Spleen (tissue), 11 donors: ENCODE data around the gene ADORA2B. TPM values are rescaled to one million over a fixed set of nuclear protein-coding genes. Genes with fewer than 3 reads are reported as not detected.
"Not testable (repeated sequence)": the region's sequence is repeated elsewhere in the genome, so short reads cannot be mapped to it uniquely, and the experiment has no call there.

Source experiments
- DNase-seq: peaks from one replicate; pipeline ENCODE4 v3.0.0-alpha.2; 2020
- H3K27ac ChIP-seq, 8 donors: fragments of 200-600 bp; sonication (generic) in 7 of 8; 1 replicate in 4 of 8; 2 replicates in 4 of 8; pipeline versions ENCODE4 v1.5.0 to v1.8.0; 2016 to 2021; ENCODE audit warnings: inconsistent platforms in 4 of 8, mild to moderate bottlenecking in 4 of 8, moderate library complexity in 1 of 8
- H3K27me3 ChIP-seq, 7 donors: fragments of 200-600 bp; sonication (generic) in 6 of 7; replicated peaks in 1 of 7; 1 replicate in 4 of 7; 2 replicates in 3 of 7; pipeline versions ENCODE4 v1.5.0 to v1.8.0; 2016 to 2021; ENCODE audit warnings: inconsistent platforms in 3 of 7, mild to moderate bottlenecking in 1 of 7
- H3K36me3 ChIP-seq, 6 donors: fragments of 200-600 bp; sonication (generic) in 5 of 6; 1 replicate in 4 of 6; 2 replicates in 2 of 6; pipeline versions ENCODE4 v1.5.0 to v1.8.0; 2016 to 2021; ENCODE audit warnings: inconsistent platforms in 2 of 6
- H3K4me1 ChIP-seq, 6 donors: fragments of 200-600 bp; sonication (generic) in 5 of 6; 1 replicate in 3 of 6; 2 replicates in 3 of 6; pipeline versions ENCODE4 v1.5.0 to v1.8.0; 2016 to 2021; ENCODE audit warnings: inconsistent platforms in 3 of 6
- H3K4me3 ChIP-seq, 8 donors: fragments of 200-600 bp; sonication (generic) in 7 of 8; 1 replicate in 4 of 8; 2 replicates in 4 of 8; pipeline versions ENCODE4 v1.5.0 to v1.8.0; 2016 to 2021; ENCODE audit warnings: inconsistent platforms in 4 of 8, mild to moderate bottlenecking in 4 of 8, moderate library complexity in 2 of 8
- H3K9me3 ChIP-seq, 8 donors: fragments of 200-600 bp; sonication (generic) in 7 of 8; 1 replicate in 4 of 8; 2 replicates in 4 of 8; pipeline versions ENCODE4 v1.5.0 to v1.8.0; 2016 to 2021; ENCODE audit warnings: inconsistent platforms in 4 of 8
- POLR2A ChIP-seq, 3 donors: fragments of 450-650 bp; IDR thresholded peaks; one replicate each; pipeline ENCODE4 v1.5.1; 2017; ENCODE audit warnings: antibody characterized with exemption in 3 of 3, mild to moderate bottlenecking in 1 of 3
- POLR2AphosphoS5 ChIP-seq, 3 donors: sonication (generic); formaldehyde crosslinking; IDR thresholded peaks; one replicate each; pipeline ENCODE4 v1.5.1; 2017; ENCODE audit warnings: antibody characterized with exemption in 3 of 3
- WGBS, 5 donors: extraction: QIAGEN DNeasy Blood & Tissue Kit in 3 of 5; methylation state at CpG; one replicate each; pipeline versions ENCODE4 v1.1.5 to v1.1.7; 2013 to 2018; 5-methylcytosine and 5-hydroxymethylcytosine counted together
- intact Hi-C: fragments of 100-400 bp; cut with DNase I; formaldehyde crosslinking; loops from one replicate; pipeline ENCODE4 v1.15.0; 2023; ENCODE audit warnings: low total_unique reads
- polyA plus RNA-seq, 3 donors: library from polyadenylated mRNA; stranded (reverse); fragments of 200-250 nt; gene quantifications; one replicate each; pipeline ENCODE4 v1.2.1, GENCODE V29; 2013
- total RNA-seq, 7 donors: library from RNA; depleted of rRNA in 3 of 7; stranded (reverse); fragments of >200 nt in 3 of 7; fragmentation: NEBNext Ultra II Directional in 4 of 7; extraction: Animal tissue kit (Norgen Biotek cat#: 25700) in 4 of 7; gene quantifications; one replicate each; pipeline versions ENCODE4 v1.1.0 to v1.2.1, GENCODE V29; 2016 to 2021
- TF ChIP-seq, protein P1 (sequence below), 11 experiments: fragments of 200-600 bp in 7 of 11; fragments of 450-650 bp in 4 of 11; sonication (generic) in 4 of 11; IDR thresholded peaks in 8 of 11; conservative IDR thresholded peaks in 3 of 11; 1 replicate in 7 of 11; 2 replicates in 4 of 11; pipeline versions ENCODE4 v1.4.0 to v1.8.0; 2016 to 2021; ENCODE audit warnings: antibody characterized with exemption in 11 of 11, inconsistent platforms in 4 of 11, mild to moderate bottlenecking in 1 of 11
- donor health status: healthy with polysubstance abuse.
- donor health status: DM: no; HTN: no; CAD: no; lungs with moderate emphysema.
- donor health status: DM: no; HTN: no; CAD: no.
- donor health status: Bipolar disorder and iron deficiency.
- donor health status: healthy.
- donor health status: DM: no; HTN: no; CAD: no.
- donor health status: DM: yes; HTN: yes; CAD: no.

The ADORA2B gene
- total and polyA plus RNA-seq, 10 donors, result 0.13 to 2.7 (median 0.77) TPM; not detected in 2

DNA sequence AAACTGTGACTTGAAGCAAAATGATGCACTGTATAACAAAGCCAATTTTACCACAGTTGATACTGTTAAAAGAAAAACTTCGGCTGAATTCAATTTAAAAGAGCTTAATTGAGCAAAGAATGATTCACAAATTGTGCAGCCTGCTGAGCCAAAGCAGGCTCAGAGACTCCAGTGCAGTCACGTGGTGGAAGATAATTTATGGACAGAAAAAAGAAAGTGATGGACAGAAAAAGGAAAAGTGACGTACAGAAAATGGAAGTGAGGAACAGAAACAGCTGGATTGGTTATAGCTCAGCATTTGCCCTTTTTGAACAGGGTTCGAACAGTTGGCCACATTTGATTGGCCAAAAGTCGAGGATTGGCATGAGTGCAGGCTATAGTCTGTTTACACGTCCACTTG lies 28.9 kb downstream of the ADORA2B start:
- Histone ChIP-seq H3K36me3 (peaks cover 3 to 44% (median 20%) of the 10 kb centered on the region in 6 donors), H3K4me3 (no peak overlapping the region), H3K9me3 (no peaks in the 10 kb centered on the region), H3K4me1 (no peaks in the 10 kb centered on the region), H3K27ac (no peak overlapping the region), H3K27me3 (no peaks in the 10 kb centered on the region)
- DNase-seq, result no peak
- intact Hi-C loops, result no loop called here
- no peak for TF ChIP-seq POLR2AphosphoS5 (IDR thresholded peaks at IDR 0.05)
- TF ChIP-seq, protein P1, sequence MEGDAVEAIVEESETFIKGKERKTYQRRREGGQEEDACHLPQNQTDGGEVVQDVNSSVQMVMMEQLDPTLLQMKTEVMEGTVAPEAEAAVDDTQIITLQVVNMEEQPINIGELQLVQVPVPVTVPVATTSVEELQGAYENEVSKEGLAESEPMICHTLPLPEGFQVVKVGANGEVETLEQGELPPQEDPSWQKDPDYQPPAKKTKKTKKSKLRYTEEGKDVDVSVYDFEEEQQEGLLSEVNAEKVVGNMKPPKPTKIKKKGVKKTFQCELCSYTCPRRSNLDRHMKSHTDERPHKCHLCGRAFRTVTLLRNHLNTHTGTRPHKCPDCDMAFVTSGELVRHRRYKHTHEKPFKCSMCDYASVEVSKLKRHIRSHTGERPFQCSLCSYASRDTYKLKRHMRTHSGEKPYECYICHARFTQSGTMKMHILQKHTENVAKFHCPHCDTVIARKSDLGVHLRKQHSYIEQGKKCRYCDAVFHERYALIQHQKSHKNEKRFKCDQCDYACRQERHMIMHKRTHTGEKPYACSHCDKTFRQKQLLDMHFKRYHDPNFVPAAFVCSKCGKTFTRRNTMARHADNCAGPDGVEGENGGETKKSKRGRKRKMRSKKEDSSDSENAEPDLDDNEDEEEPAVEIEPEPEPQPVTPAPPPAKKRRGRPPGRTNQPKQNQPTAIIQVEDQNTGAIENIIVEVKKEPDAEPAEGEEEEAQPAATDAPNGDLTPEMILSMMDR (IDR thresholded peaks at IDR 0.05 in 8 of 11, conservative IDR thresholded peaks at IDR 0.05 in 3 of 11), result no peak
- no peak for TF ChIP-seq POLR2A (IDR thresholded peaks at IDR 0.05)
- WGBS, 5 donors, result 79 to 89% (median 89%) methylated on average over 6 of the region's 6 CpGs

- 95 to 100% (median 99%) methylated on average over 2 of the region's 2 CpGs for WGBS, 5 donors
- H3K36me3 ChIP-seq, result peaks cover 3 to 76% (median 43%) of the 10 kb centered on the region in 6 donors
- H3K4me3 ChIP-seq, result no peak overlapping the region
- TF ChIP-seq, protein P1 (IDR thresholded peaks at IDR 0.05 in 8 of 11, conservative IDR thresholded peaks at IDR 0.05 in 3 of 11), result no peak
- TF ChIP-seq POLR2AphosphoS5 (IDR thresholded peaks at IDR 0.05) (no peak), POLR2A (IDR thresholded peaks at IDR 0.05) (no peak)
- H3K27me3 ChIP-seq, result no peaks in the 10 kb centered on the region
- no peak for DNase-seq
- H3K9me3 ChIP-seq, result no peaks in the 10 kb centered on the region
- H3K27ac ChIP-seq, result no peak overlapping the region
- H3K4me1 ChIP-seq, result peaks cover 0 to 16% (median 0%) of the 10 kb centered on the region in 6 donors
- intact Hi-C loops, result no loop called here
These were observed 33.0 kb downstream of the ADORA2B start for GRCh38 chr17:15977894-15978293.

DNA sequence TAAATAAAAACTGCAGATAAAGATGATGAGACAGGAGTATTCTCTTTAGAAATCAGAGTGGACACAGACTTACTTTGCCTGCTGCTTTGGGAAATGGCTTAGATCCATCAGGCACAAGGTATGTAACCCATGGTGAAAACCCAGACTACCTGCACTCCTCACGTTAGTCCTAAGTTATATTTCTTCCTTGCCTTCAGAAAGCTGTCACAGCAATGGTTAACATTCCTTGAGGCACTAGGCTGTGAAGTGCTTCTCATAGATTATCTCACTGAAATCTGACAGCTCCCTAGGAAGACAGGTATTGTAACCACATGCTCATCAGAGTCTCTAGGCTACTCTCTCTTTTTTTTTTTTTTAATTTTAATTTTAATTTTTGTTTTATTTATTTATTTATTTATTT lies 33.7 kb downstream of the ADORA2B start:
- intact Hi-C loops, result no loop called here
- DNase-seq, result no peak
- TF ChIP-seq POLR2A (IDR thresholded peaks at IDR 0.05) (no peak), POLR2AphosphoS5 (IDR thresholded peaks at IDR 0.05) (no peak)
- TF ChIP-seq, protein P1 (IDR thresholded peaks at IDR 0.05 in 8 of 11, conservative IDR thresholded peaks at IDR 0.05 in 3 of 11), result no peak
- H3K27me3 ChIP-seq, result no peaks in the 10 kb centered on the region
- H3K4me1 ChIP-seq, result peaks cover 0 to 16% (median 0%) of the 10 kb centered on the region in 6 donors
- H3K27ac ChIP-seq, result no peak overlapping the region
- H3K36me3 ChIP-seq, result peaks cover 3 to 83% (median 47%) of the 10 kb centered on the region in 6 donors
- H3K4me3 ChIP-seq, result no peak overlapping the region
- H3K9me3 ChIP-seq, result no peaks in the 10 kb centered on the region
- WGBS, 5 donors, result 88 to 100% (median 94%) methylated on average over 1 of the region's 1 CpG

GRCh38 chr17:15979013-15979412 lies 34.1 kb downstream of the ADORA2B start:
- DNase-seq, H3K27ac ChIP-seq, H3K27me3 ChIP-seq, H3K9me3 ChIP-seq, intact Hi-C loops, H3K4me3 ChIP-seq: not testable (repeated sequence)
- Histone ChIP-seq H3K4me1 (peaks cover 0 to 16% (median 0%) of the 10 kb centered on the region in 6 donors), H3K36me3 (peaks cover 3 to 87% (median 51%) of the 10 kb centered on the region in 6 donors)
- 69 to 94% (median 81%) methylated on average over 1 to 2 of the region's 4 CpGs for WGBS, 5 donors

- WGBS, 5 donors, result 13 to 36% (median 20%) methylated on average over 2 of the region's 2 CpGs
- intact Hi-C loops, result no loop called here
- Histone ChIP-seq H3K36me3 (peaks cover 3 to 91% (median 62%) of the 10 kb centered on the region in 6 donors), H3K4me3 (no peak overlapping the region), H3K27me3 (no peaks in the 10 kb centered on the region), H3K27ac (no peak overlapping the region), H3K4me1 (peaks cover 0 to 16% (median 0%) of the 10 kb centered on the region in 6 donors), H3K9me3 (no peaks in the 10 kb centered on the region)
- TF ChIP-seq POLR2A (IDR thresholded peaks at IDR 0.05) (no peak), POLR2AphosphoS5 (IDR thresholded peaks at IDR 0.05) (no peak)
- TF ChIP-seq, protein P1 (IDR thresholded peaks at IDR 0.05 in 8 of 11, conservative IDR thresholded peaks at IDR 0.05 in 3 of 11), result no peak
- DNase-seq, result no peak
These were observed 36.3 kb downstream of the ADORA2B start for GRCh38 chr17:15981208-15981607.
